ENCODE data around the gene FBRSL1.

Gene FBRSL1

DNA sequence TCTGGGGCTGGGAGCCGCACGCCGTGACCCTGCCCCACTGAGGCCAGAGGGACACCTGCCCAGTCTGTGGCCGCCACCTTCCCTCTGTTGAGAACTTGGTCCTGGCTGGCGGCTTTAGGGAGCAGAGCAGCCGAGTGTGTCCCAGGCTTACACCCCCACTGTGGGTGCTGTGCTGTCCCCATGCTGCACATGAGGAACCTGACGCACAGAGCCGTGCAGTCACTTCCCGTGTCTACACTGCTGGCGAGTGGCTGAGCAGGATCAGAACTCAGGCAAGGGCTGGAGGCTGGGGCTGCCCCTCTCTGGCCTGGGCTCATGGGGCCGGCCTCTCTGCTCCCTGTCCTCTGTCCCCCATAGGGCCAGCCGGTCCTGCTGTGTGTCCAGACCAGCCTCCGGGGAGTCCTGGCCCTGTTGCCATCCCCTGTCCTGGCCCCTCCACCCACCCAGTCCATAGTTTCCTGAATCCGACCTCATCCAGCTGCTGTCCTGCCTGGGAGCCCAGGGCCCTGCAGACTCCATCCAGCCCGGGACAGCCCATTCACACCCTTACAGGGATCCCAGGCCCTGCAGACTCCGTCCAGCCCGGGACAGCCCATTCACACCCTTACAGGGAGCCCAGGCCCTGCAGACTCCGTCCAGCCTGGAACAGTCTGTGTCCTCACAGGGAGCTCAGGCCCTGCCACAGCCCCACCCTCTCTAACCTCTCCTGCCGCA is 10.3 kb downstream of the FBRSL1 start:
- no peak for DNase-seq

DNA sequence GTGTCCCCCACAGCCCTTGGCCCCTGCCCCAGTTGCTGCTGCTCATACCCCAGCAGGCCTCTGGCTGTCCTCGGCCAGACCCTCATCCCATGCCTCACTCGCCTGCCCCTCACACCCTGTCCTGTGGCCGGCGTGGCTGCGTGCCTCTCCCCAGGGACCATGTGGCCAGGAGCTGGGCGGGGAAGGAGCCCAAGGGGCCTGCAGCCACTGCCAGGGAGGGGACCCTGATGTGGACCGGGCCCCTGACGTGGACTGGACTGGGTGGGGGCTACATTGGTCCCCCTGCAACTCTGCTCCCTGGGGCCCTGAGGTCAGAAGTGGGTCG is 10.9 kb downstream of the FBRSL1 start:
- DNase-seq: no peak

DNA sequence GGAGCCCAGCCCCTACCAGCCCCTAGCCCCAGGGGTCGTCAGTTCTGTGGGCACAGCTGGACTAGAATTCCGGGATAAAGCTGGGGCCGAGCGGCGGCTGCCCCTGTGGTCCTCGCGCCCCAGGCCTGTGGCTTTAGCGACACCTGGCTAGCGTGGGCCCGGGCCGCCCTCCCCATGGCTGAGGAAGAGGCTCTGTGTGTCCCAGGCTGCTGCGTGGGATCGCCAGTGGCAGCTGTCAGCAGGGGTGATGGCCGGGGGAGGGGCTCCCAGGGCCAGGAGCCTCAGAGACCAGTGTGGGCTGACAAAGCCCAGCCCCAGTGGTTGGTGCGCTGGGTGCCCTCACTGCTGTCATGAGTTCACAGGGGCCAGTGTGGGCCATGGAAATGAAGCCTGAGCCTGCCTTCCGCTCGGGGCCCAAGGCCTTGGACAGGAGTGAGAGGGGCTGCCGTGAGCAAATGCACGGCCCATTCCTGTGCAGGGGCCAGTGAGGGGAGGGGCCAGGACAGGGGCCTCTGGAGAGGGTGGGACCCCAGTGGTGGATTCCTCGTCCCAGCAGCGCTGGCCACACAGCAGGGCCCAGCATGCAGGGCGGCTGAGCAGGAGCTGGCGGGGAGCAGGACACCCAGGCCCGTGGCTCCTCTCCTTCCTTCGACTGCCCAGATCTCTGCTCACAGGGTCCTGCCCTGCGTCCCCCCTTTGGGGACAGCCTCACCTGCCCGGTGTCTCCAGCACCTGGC is 11.4 kb downstream of the FBRSL1 start:
- DNase-seq: no peak

DNA sequence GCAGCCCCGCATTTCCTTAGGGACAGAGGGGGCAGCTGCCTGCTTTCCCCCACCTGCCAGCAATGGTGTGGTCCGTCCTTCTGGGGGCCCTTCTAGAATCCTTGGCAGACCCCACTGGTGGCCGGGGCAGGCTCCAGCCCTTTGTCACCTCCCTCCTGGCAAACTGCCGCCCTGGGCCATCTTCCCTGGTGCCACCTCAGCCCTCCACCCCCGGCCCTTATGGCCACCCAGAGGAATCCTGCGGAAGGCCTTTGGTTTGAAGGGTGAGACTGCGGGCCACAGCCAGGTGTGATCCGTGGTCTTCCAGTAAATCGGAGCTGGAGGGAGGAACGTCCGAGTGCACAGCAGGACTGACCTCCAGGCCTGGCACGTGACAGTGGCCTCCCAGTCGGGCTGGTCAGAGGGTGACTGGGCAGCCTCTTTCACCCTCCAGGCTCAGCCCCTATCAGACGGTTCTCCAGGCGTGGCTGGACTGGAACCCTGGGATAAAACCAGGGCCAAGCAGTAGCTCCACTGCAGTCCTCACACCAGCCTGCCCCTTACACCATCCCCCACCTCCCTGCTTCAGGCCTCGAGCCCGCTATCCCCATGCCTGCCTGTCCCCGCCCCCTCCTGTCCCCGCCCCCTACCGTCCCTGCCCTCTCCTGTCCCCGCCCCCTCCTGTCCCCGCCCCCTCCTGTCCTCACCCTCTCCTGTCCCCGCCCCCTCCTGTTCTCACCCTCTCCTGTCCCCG is 12.4 kb downstream of the FBRSL1 start:
- no peak for DNase-seq

GRCh38 chr12:132502882-132503193 is 12.9 kb downstream of the FBRSL1 start:
- no peak for DNase-seq

DNA sequence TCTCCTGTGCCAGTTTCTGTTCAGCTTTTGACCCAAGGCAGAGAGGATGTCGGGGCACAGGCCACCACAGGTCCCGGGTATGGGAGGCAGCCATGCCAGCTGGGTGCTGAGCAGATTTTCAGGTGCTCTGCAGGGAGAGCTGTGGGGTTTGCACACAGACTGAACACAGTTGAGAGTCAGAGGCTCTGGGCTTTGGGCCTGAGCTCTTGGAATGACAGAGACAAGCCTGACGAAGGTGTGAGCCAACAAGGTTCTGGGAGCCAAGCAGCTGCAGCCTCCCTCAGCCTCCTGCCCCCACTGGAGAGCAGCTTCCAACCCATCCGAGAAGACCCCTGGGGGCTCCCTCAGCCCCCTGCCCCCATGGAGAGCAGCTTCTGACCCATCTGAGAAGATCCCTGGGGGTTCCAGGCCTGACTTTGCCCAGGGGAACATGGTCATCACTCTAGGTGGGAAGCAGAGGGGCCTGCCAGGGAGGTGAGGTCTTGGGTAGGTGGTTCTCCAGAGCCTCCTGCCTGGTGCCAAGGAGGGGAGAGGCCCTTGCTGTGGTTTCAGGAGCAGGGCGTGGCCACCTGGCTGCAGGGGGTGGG is 13.8 kb downstream of the FBRSL1 start:
- no peak for DNase-seq

GRCh38 chr12:132505105-132505851 is 15.3 kb downstream of the FBRSL1 start:
- no peak for DNase-seq

DNA sequence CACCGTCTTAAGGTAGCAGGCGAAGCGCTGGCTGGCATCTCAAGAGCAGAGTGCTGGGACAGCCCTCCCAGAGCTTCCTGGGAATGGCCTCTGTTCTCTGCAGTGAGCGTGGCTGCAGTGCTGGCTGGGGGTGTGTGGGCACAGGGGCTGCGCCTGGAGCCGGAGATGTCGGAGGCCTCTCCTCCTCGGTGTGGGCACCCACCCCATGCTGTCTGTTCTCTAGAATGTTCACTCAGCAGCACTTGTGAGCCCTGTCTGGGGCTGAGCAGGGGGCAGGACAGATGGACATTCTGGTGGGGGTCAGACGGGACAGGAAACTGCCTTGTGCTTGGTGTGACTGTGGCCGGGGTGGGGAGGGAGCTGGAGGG is 15.9 kb downstream of the FBRSL1 start:
- DNase-seq: no peak

GRCh38 chr12:132506328-132507160 is 16.6 kb downstream of the FBRSL1 start:
- peak; percentile 52 for DNase-seq

- no peak for DNase-seq
Measured at GRCh38 chr12:132507161-132507538, 17.2 kb downstream of the FBRSL1 start.

GRCh38 chr12:132507656-132508490 is 17.9 kb downstream of the FBRSL1 start:
- no peak for DNase-seq

GRCh38 chr12:132508491-132508740 is 18.5 kb downstream of the FBRSL1 start:
- no peak for DNase-seq

DNA sequence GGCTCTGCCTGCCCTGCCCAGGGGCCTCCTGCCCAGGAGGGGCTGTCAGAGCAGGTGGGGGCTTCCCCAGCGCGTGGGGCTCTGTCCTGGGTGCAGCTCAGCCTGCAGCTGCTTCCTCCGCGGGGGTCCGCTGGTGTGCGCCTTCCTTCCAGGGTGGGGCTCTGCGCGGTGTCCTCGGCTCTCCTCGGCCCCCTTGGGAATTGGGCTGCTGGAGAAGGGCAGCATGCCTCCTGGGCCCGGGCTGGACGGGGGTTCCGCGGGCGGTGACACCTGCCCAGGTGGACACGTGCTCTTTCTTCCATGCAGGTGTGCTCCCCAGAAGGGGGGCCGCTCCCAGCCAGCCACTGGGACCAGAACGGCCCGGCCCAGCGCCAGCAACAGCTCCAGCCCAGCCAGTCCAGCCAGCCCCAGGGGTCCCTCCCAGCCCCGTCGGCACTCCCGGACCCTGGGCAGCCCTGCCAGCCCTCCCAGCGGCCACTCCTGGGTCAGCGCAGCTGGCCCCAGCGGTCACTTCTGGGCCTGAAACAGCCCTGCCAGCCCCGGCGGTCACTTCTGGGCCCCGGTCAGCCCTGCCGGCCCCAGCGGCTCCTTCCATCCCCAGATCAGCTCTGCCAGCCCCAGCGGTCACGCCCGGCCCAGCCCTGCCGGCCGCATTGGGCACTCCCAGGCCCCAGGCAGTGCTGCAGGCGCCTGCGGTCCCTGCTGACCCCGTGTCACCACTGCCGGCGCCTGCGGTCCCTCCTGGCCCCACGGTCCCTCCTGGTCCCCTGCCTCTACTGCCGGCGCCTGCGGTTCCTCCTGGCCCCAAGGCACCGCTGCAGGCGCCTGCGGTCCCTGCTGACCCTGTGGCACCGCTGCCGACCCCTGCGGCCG is 19.1 kb downstream of the FBRSL1 start:
- DNase-seq: no peak

GRCh38 chr12:132510111-132510724 is 20.3 kb downstream of the FBRSL1 start:
- no peak for DNase-seq

- DNase-seq: no peak
Measured at GRCh38 chr12:132510746-132511477, 21.0 kb downstream of the FBRSL1 start.

DNA sequence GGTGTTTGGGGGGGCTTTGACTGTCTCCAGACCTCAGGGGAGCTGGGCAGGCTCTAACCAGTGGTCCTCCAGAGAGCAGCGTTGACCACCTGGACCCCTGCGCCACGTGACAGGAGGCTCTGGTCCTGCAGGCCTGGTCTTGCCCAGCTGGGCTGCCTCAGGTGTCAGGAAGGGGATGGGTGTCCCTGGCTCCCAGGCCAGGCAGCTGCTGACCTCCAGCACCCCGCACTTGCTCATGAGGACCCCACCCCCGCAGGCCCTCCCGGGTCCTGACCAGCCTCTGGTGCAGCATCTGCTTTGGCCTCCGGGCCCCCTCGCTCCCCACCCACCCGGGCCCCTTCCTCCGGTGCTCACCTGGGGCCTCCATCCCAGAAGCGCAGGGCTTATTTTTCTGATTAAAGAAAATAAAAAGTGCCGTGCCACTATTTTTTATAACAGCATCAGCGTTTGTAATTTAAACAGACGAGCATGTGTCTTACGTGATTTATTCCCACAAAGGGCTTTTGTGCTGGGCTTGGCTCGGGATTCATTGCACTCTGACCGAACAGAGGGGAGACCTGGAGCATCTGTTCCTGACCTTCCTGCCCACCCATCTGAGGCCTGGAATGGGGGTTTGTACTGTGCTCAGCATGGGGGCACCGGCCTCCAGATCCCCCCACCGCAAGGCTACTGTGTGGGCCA is 21.7 kb downstream of the FBRSL1 start:
- no peak for DNase-seq

DNA sequence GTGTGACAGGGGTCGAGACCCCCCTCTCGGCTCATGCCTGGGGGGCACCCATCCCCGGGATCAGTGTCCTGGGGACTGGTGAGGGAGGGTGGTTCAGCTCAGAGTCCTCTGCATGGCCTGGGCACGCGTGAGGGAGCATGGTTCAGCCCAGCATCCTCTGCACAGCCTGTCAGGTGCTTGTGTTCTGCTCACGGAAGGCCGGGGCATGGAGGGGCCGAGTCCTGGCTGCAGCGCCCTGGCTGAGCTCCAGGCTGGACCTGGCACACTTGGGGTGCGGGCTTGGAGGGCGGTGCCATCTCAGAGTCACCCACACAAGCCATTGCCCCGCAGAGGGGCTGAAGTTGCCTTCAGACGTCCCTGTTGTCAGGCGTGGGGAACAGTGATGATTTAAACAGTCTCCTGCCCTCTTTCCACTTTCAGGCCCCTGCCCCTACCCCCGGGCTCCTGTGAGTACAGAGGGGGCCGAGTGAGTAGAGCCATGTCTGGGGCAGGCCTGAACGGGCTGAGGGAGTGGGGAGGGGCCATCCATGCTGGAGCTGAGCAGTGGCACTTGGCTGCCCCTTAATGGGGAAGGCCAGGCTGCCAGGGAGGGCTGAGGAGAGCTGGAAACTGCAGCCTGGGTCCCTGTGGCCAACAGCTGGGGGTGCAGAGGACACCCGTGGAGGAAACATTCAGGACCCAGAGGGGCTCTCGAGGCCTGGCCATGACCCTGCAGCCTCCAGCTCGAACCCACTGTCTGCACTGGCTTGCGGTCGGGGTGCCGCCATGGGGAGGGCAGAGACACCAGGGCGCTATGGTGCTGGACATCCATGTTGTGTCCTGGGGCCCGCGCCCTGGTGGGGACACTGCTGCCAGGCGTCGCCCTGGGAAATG is 22.5 kb downstream of the FBRSL1 start:
- no peak for DNase-seq

DNA sequence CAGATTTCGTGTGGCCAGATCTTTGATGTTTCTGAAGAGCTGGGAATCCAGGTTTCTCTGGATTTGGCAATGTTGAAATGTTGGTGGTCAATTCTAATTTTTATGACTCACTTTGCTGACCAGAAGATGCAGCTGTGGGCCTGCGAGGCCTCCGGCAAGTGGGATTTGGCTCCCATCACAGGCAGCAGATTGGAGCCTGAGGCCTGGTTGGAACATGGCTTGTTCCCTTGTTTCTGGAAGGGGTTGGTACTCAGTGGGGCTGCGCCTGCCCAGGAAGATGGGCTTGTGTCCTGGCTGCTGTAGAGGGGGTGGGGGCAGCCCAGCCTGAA is 23.1 kb downstream of the FBRSL1 start:
- DNase-seq: no peak

Data from CD4-positive, alpha-beta T cell treated with Interleukin-10 for 1 hour (primary cell).